Keratinocyte (primary cell): ENCODE results near the gene TRPV2. TPM values are rescaled to one million over a fixed set of nuclear protein-coding genes. Genes with fewer than 3 reads are reported as not detected.

ENCODE experiments used
- DNase-seq: peaks from one replicate; pipeline ENCODE4 v3.0.0-alpha.2; 2011; ENCODE audit warnings: low read depth, missing footprints, low spot score
- FAIRE-seq: peaks from 2 replicates; lab custom pipeline; 2011; peaks lifted over from hg19 to GRCh38; lab: Jason Lieb, UNC
- H2AFZ ChIP-seq: 2 replicates; pipeline ENCODE4 v1.6.0; 2012; ENCODE audit warnings: low read length, control low read depth, inconsistent platforms; ENCODE audit not compliant: control insufficient read depth
- H3K27ac ChIP-seq: 2 replicates; pipeline ENCODE4 v1.5.1; 2011; ENCODE audit warnings: low read length; ENCODE audit not compliant: control insufficient read depth, insufficient read depth
- H3K27me3 ChIP-seq: 3 replicates; pipeline ENCODE4 v1.6.0; 2011; ENCODE audit warnings: low read length; ENCODE audit not compliant: control insufficient read depth, insufficient read depth; ENCODE audit errors: extremely low read depth
- H3K36me3 ChIP-seq, 2 experiments: 2 replicates in 1 of 2; 3 replicates in 1 of 2; pipeline ENCODE4 v1.5.1; 2011; ENCODE audit warnings: low read length in 2 of 2, mild to moderate bottlenecking in 1 of 2; ENCODE audit not compliant: control insufficient read depth in 2 of 2, insufficient read depth in 2 of 2; ENCODE audit errors: extremely low read depth in 1 of 2
- H3K4me1 ChIP-seq: 3 replicates; pipeline ENCODE4 v1.5.1; 2011; ENCODE audit warnings: low read length; ENCODE audit not compliant: control insufficient read depth, insufficient read depth; ENCODE audit errors: extremely low read depth
- H3K4me2 ChIP-seq: 3 replicates; pipeline ENCODE4 v1.6.0; 2011; ENCODE audit warnings: low read depth, low read length; ENCODE audit not compliant: control insufficient read depth, insufficient read depth; ENCODE audit errors: extremely low read depth
- H3K4me3 ChIP-seq, 3 experiments: fragments of 200-600 bp in 1 of 3; sonication (generic) in 1 of 3; 2 replicates in 2 of 3; 3 replicates in 1 of 3; pipeline ENCODE4 v1.5.1; 2011 to 2016; ENCODE audit warnings: low read length in 3 of 3, mild to moderate bottlenecking in 3 of 3, control low read depth in 2 of 3, inconsistent platforms in 1 of 3, low read depth in 1 of 3, mixed read lengths in 1 of 3, mixed run types in 1 of 3, moderate library complexity in 1 of 3; ENCODE audit not compliant: control insufficient read depth in 2 of 3, insufficient read depth in 2 of 3; ENCODE audit errors: extremely low read depth in 1 of 3
- H3K79me2 ChIP-seq: 2 replicates; pipeline ENCODE4 v1.6.0; 2012; ENCODE audit warnings: low read length; ENCODE audit not compliant: control insufficient read depth, insufficient read depth
- H3K9ac ChIP-seq: 3 replicates; pipeline ENCODE4 v1.6.0; 2011; ENCODE audit warnings: low read length; ENCODE audit not compliant: control insufficient read depth, insufficient read depth; ENCODE audit errors: extremely low read depth
- H3K9me1 ChIP-seq: 3 replicates; pipeline ENCODE4 v1.6.0; 2011; ENCODE audit warnings: low read length; ENCODE audit not compliant: control insufficient read depth, insufficient read depth; ENCODE audit errors: extremely low read depth
- H3K9me3 ChIP-seq: 2 replicates; pipeline ENCODE4 v1.5.1; 2012; ENCODE audit warnings: low read depth, low read length; ENCODE audit not compliant: control insufficient read depth
- H4K20me1 ChIP-seq: 3 replicates; pipeline ENCODE4 v1.6.0; 2011; ENCODE audit warnings: low read length; ENCODE audit not compliant: control insufficient read depth, insufficient read depth; ENCODE audit errors: extremely low read depth
- CTCF ChIP-seq, 3 experiments: IDR thresholded peaks in 1 of 3; conservative IDR thresholded peaks in 1 of 3; optimal IDR thresholded peaks in 1 of 3; 2 replicates in 2 of 3; 3 replicates in 1 of 3; pipeline versions ENCODE3 to v1.5.1; 2011; ENCODE audit warnings: low read length in 3 of 3, mild to moderate bottlenecking in 3 of 3, moderate library complexity in 2 of 3, control low read depth in 1 of 3, inconsistent platforms in 1 of 3; ENCODE audit not compliant: insufficient read depth in 2 of 3; ENCODE audit errors: extremely low read depth in 1 of 3
- EZH2 ChIP-seq: IDR thresholded peaks from one replicate; pipeline ENCODE4 v1.6.1; 2012; ENCODE audit warnings: inconsistent platforms, mild to moderate bottlenecking, low read length, moderate library complexity
- dilution Hi-C: fragments of 300-500 bp; cut with MboI; formaldehyde crosslinking; loops from one replicate; pipeline ENCODE4 v1.7.0; 2020; ENCODE audit warnings: low sequenced_read_pairs; ENCODE audit not compliant: extremely low pct_ligation_motif_present
- polyA plus RNA-seq, 5 experiments: library from polyadenylated mRNA; depleted of rRNA in 3 of 5; stranded (reverse) in 3 of 5; stranded (forward) in 1 of 5; unstranded in 1 of 5; fragments of >200 nt; gene quantifications; 1 replicate in 1 of 5; 2 replicates in 3 of 5; 3 replicates in 1 of 5; pipeline versions ENCODE4 v1.2.1 to v1.2.3, GENCODE V29; 2011 to 2012; ENCODE audit warnings: missing spikeins in 2 of 5, low read depth in 1 of 5, low replicate concordance in 1 of 5

The TRPV2 gene
- polyA plus RNA-seq, 1 donor (not counting 4 experiments of a cell fraction or from before 2014, with no cell fraction given): 0.09 TPM

GRCh38 chr17:16428098-16428882 is 12.9 kb downstream of the TRPV2 start:
- Histone ChIP-seq H3K4me3 (no peak overlapping the region), H3K9me1 (no peaks in the 10 kb centered on the region), H3K9ac (no peak overlapping the region), H3K4me2 (no peak overlapping the region), H3K4me1 (peaks cover 4% of the 10 kb centered on the region), H3K79me2 (no peaks in the 10 kb centered on the region), H3K9me3 (no peaks in the 10 kb centered on the region), H3K27me3 (peaks cover 13% of the 10 kb centered on the region), H3K36me3 (no peaks in the 10 kb centered on the region), H3K27ac (no peak overlapping the region), H4K20me1 (peaks cover 4% of the 10 kb centered on the region), H2AFZ (peak overlapping the region; percentile 33)
- dilution Hi-C loops: no loop called here
- TF ChIP-seq CTCF (optimal IDR thresholded peaks at IDR 0.05 in 1 of 3, IDR thresholded peaks at IDR 0.05 in 1 of 3, conservative IDR thresholded peaks at IDR 0.05 in 1 of 3; ENCODE audit: extremely low read depth in 1 of 3, insufficient read depth in 2 of 3, low read length in 3 of 3): peak; percentile 79 to 86 (median 83)
- no peak for TF ChIP-seq EZH2
- no peak for DNase-seq
- peak; percentile 46 for FAIRE-seq

GRCh38 chr17:16429083-16429482 is 13.7 kb downstream of the TRPV2 start:
- H3K79me2 ChIP-seq: no peaks in the 10 kb centered on the region
- TF ChIP-seq CTCF (optimal IDR thresholded peaks at IDR 0.05 in 1 of 3, IDR thresholded peaks at IDR 0.05 in 1 of 3, conservative IDR thresholded peaks at IDR 0.05 in 1 of 3; ENCODE audit: extremely low read depth in 1 of 3, insufficient read depth in 2 of 3, low read length in 3 of 3) (no peak), EZH2 (no peak)
- no peaks in the 10 kb centered on the region for H3K36me3 ChIP-seq

More at GRCh38 chr17:16429083-16429482, 13.7 kb downstream of the TRPV2 start:
- H3K27me3 ChIP-seq: peaks cover 13% of the 10 kb centered on the region
- peaks cover 4% of the 10 kb centered on the region for H3K4me1 ChIP-seq
- dilution Hi-C loops: no loop called here
- H3K9me1 ChIP-seq: no peaks in the 10 kb centered on the region
- no peak overlapping the region for H3K4me2 ChIP-seq
- FAIRE-seq: no peak
- no peak overlapping the region for H3K4me3 ChIP-seq
- peaks cover 4% of the 10 kb centered on the region for H4K20me1 ChIP-seq
- H3K9ac ChIP-seq: no peak overlapping the region
- no peak overlapping the region for H3K27ac ChIP-seq
- H3K9me3 ChIP-seq: no peaks in the 10 kb centered on the region
- DNase-seq: no peak
- H2AFZ ChIP-seq: peak overlapping the region; percentile 33
